H1 (cell line): ENCODE results near the gene TMEM198. TPM values are rescaled to one million over a fixed set of nuclear protein-coding genes. Genes with fewer than 3 reads are reported as not detected.

Experiments used
- CTCF ChIA-PET: fragments of 300-600 bp; sonication (Branson Sonifier 250); formaldehyde crosslinking; loops from one replicate; lab custom pipeline; 2021; ENCODE audit not compliant: partially characterized antibody; lab: Charles Lee
- POLR2A ChIA-PET: fragments of 300-600 bp; sonication (Branson Sonifier 250); formaldehyde crosslinking; loops from one replicate; lab custom pipeline; 2021; ENCODE audit warnings: inconsistent platforms; ENCODE audit not compliant: partially characterized antibody; lab: Charles Lee
- DNase-seq, 2 experiments: peaks; one replicate each; pipeline versions ENCODE4 v3.0.0 to v3.0.0-alpha.2; 2010 to 2022; ENCODE audit warnings: low spot score in 2 of 2, low read depth in 1 of 2, mixed read lengths in 1 of 2
- FAIRE-seq: peaks from 2 replicates; lab custom pipeline; 2011; peaks lifted over from hg19 to GRCh38; lab: Jason Lieb, UNC
- H2AFZ ChIP-seq: 2 replicates; pipeline ENCODE4 v1.8.1; 2012; ENCODE audit warnings: low read length, inconsistent platforms
- H2AK5ac ChIP-seq: 2 replicates; pipeline ENCODE4 v1.6.1; 2013; ENCODE audit warnings: low read depth, low read length
- H2BK120ac ChIP-seq: replicated peaks from 2 replicates; pipeline ENCODE3; 2013; ENCODE audit warnings: low read depth, low read length, inconsistent platforms
- H2BK12ac ChIP-seq: 2 replicates; pipeline ENCODE4 v1.6.1; 2013; ENCODE audit warnings: low read depth, low read length
- H2BK15ac ChIP-seq: 2 replicates; pipeline ENCODE4 v1.6.1; 2013; ENCODE audit warnings: low read length
- H2BK20ac ChIP-seq: 2 replicates; pipeline ENCODE4 v1.6.1; 2013; ENCODE audit warnings: low read length
- H2BK5ac ChIP-seq: 2 replicates; pipeline ENCODE4 v1.6.1; 2013; ENCODE audit warnings: low read depth, low read length
- H3K14ac ChIP-seq: 2 replicates; pipeline ENCODE4 v1.6.1; 2013; ENCODE audit warnings: inconsistent platforms; ENCODE audit not compliant: insufficient read length
- H3K18ac ChIP-seq: 2 replicates; pipeline ENCODE4 v1.6.1; 2013; ENCODE audit warnings: low read length; ENCODE audit errors: extremely low read depth
- H3K23ac ChIP-seq: 2 replicates; pipeline ENCODE4 v1.6.1; 2013; ENCODE audit warnings: inconsistent platforms; ENCODE audit not compliant: insufficient read length
- H3K23me2 ChIP-seq: 2 replicates; pipeline ENCODE4 v1.6.1; 2013; ENCODE audit warnings: low read depth, low read length
- H3K27ac ChIP-seq: 2 replicates; pipeline ENCODE4 v1.6.1; 2011; ENCODE audit warnings: low read depth, low read length, inconsistent platforms
- H3K27me3 ChIP-seq, 4 experiments: replicated peaks in 1 of 4; 1 replicate in 1 of 4; 2 replicates in 3 of 4; pipeline versions ENCODE4 v1.6.1 to v1.8.1; 2011 to 2013; ENCODE audit warnings: low read length in 3 of 4, mild to moderate bottlenecking in 3 of 4, inconsistent platforms in 2 of 4, mixed read lengths in 2 of 4, moderate library complexity in 1 of 4; ENCODE audit not compliant: control insufficient read depth in 3 of 4, insufficient read depth in 3 of 4; ENCODE audit errors: extremely low read depth in 1 of 4
- H3K36me3 ChIP-seq, 4 experiments: 2 replicates each; pipeline versions ENCODE4 v1.6.1 to v1.8.1; 2011 to 2013; ENCODE audit warnings: mild to moderate bottlenecking in 4 of 4, low read length in 3 of 4, moderate library complexity in 2 of 4, control low read depth in 1 of 4, inconsistent platforms in 1 of 4; ENCODE audit not compliant: insufficient read depth in 4 of 4, control insufficient read depth in 2 of 4
- H3K4ac ChIP-seq: replicated peaks from 2 replicates; pipeline ENCODE3; 2013; ENCODE audit warnings: low read length, low read depth, mixed read lengths, inconsistent platforms; ENCODE audit not compliant: insufficient read length
- H3K4me1 ChIP-seq, 4 experiments: replicated peaks in 1 of 4; 1 replicate in 1 of 4; 2 replicates in 3 of 4; pipeline versions ENCODE4 v1.6.1 to v1.8.1; 2011 to 2013; ENCODE audit warnings: low read length in 3 of 4, inconsistent platforms in 2 of 4, mixed read lengths in 1 of 4; ENCODE audit not compliant: insufficient read depth in 4 of 4, control insufficient read depth in 3 of 4
- H3K4me2 ChIP-seq, 2 experiments: 2 replicates each; pipeline versions ENCODE4 v1.6.1 to v1.8.1; 2011 to 2013; ENCODE audit warnings: low read depth in 2 of 2, low read length in 2 of 2, control low read depth in 1 of 2, inconsistent platforms in 1 of 2, mild to moderate bottlenecking in 1 of 2; ENCODE audit not compliant: insufficient read depth in 1 of 2
- H3K4me3 ChIP-seq, 4 experiments: fragments of 200-600, 300-600 bp in 1 of 4; sonication (generic), shearing (Covaris generic), sonication (Bioruptor Twin) in 1 of 4; 2 replicates each; pipeline versions ENCODE4 v1.5.1 to v1.8.1; 2011 to 2016; ENCODE audit warnings: low read length in 4 of 4, low read depth in 3 of 4, control low read depth in 2 of 4, inconsistent platforms in 2 of 4, mild to moderate bottlenecking in 2 of 4, mixed read lengths in 1 of 4, moderate library complexity in 1 of 4; ENCODE audit not compliant: insufficient read depth in 2 of 4; ENCODE audit errors: extremely low read depth in 1 of 4
- H3K56ac ChIP-seq: replicated peaks from 2 replicates; pipeline ENCODE3; 2013; ENCODE audit warnings: low read depth, mild to moderate bottlenecking, mixed read lengths, low read length, inconsistent platforms; ENCODE audit not compliant: insufficient read length
- H3K79me1 ChIP-seq: 2 replicates; pipeline ENCODE4 v1.6.1; 2013; ENCODE audit warnings: low read depth, low read length, control low read depth
- H3K79me2 ChIP-seq, 2 experiments: 2 replicates each; pipeline versions ENCODE4 v1.6.1 to v1.8.1; 2012 to 2013; ENCODE audit warnings: low read length in 2 of 2, mild to moderate bottlenecking in 2 of 2, inconsistent platforms in 1 of 2; ENCODE audit not compliant: insufficient read depth in 2 of 2, control insufficient read depth in 1 of 2
- H3K9ac ChIP-seq, 4 experiments: replicated peaks in 1 of 4; 1 replicate in 1 of 4; 2 replicates in 3 of 4; pipeline versions ENCODE4 v1.6.1 to v1.8.1; 2011 to 2013; ENCODE audit warnings: low read depth in 3 of 4, low read length in 3 of 4, control low read depth in 2 of 4, mild to moderate bottlenecking in 2 of 4, moderate library complexity in 2 of 4, inconsistent platforms in 1 of 4; ENCODE audit errors: extremely low read depth in 1 of 4
- H3K9me3 ChIP-seq, 2 experiments: 2 replicates each; pipeline versions ENCODE4 v1.6.1 to v1.8.1; 2012 to 2013; ENCODE audit warnings: mild to moderate bottlenecking in 2 of 2, moderate library complexity in 2 of 2, control low read depth in 1 of 2, inconsistent platforms in 1 of 2, low read depth in 1 of 2, low read length in 1 of 2, mixed read lengths in 1 of 2; ENCODE audit not compliant: insufficient read depth in 2 of 2
- H4K20me1 ChIP-seq, 2 experiments: replicated peaks in 1 of 2; 2 replicates each; pipeline versions ENCODE3 to v1.8.1; 2011 to 2013; ENCODE audit warnings: inconsistent platforms in 2 of 2, low read length in 2 of 2, mild to moderate bottlenecking in 1 of 2; ENCODE audit not compliant: insufficient read depth in 2 of 2, control insufficient read depth in 1 of 2
- H4K5ac ChIP-seq: 2 replicates; pipeline ENCODE4 v1.6.1; 2013; ENCODE audit warnings: low read length, low read depth, mixed read lengths, inconsistent platforms; ENCODE audit not compliant: insufficient read length
- H4K8ac ChIP-seq: 2 replicates; pipeline ENCODE4 v1.8.0; 2013; ENCODE audit warnings: mild to moderate bottlenecking, moderate library complexity, low read length, inconsistent platforms; ENCODE audit not compliant: insufficient read depth; ENCODE audit errors: extremely low read depth
- H4K91ac ChIP-seq: replicated peaks from 2 replicates; pipeline ENCODE3; 2013; ENCODE audit warnings: low read length, mixed read lengths, inconsistent platforms; ENCODE audit not compliant: insufficient read length
- NRF1 ChIP-seq: IDR thresholded peaks from 2 replicates; pipeline ENCODE4 v1.6.1; 2011; ENCODE audit warnings: mild to moderate bottlenecking, low read depth, low read length, improper control_type of control experiment
- SUZ12 ChIP-seq: fragments of 200-600 bp; sonication (generic); IDR thresholded peaks from 2 replicates; pipeline ENCODE4 v1.6.1; 2012; ENCODE audit warnings: mild to moderate bottlenecking, inconsistent platforms, low read length, moderate library complexity, mixed read lengths
- WGBS, 2 experiments: shearing (Covaris generic) in 1 of 2; methylation state at CpG; one replicate each; pipeline versions ENCODE4 v1.1.6 to v1.1.7; 2013 to 2015; ENCODE audit warnings: low lambda C conversion rate in 2 of 2, mixed read lengths in 2 of 2, inconsistent platforms in 1 of 2, low coverage in 1 of 2, missing lambda C conversion rate in 1 of 2; ENCODE audit not compliant: insufficient replicate concordance in 2 of 2, insufficient coverage in 1 of 2, insufficient read length in 1 of 2; ENCODE audit errors: extremely low coverage in 1 of 2, missing lambda C conversion rate in 1 of 2; 5-methylcytosine and 5-hydroxymethylcytosine counted together
- polyA plus RNA-seq, 7 experiments: library from polyadenylated mRNA; depleted of rRNA in 3 of 7; stranded (reverse) in 5 of 7; unstranded in 2 of 7; fragments of >200 nt in 5 of 7; fragments of 200-250 nt in 2 of 7; gene quantifications; 1 replicate in 5 of 7; 2 replicates in 1 of 7; 4 replicates in 1 of 7; pipeline versions ENCODE4 v1.2.1 to v1.2.3, GENCODE V29; 2011 to 2013; ENCODE audit warnings: missing spikeins in 2 of 7, mixed read lengths in 2 of 7
- total RNA-seq: library from RNA; stranded (reverse); fragmentation: NEBNext Ultra II Directional; extraction: Animal tissue kit (Norgen Biotek cat#: 25700); gene quantifications from 2 replicates; pipeline ENCODE4 v1.2.1, GENCODE V29; 2021

Gene TMEM198
- total and polyA plus RNA-seq, 2 of the 8 experiments (the other 6 are each of a cell fraction or from before 2014, with no cell fraction given) = 10.2 to 10.4 TPM

DNA sequence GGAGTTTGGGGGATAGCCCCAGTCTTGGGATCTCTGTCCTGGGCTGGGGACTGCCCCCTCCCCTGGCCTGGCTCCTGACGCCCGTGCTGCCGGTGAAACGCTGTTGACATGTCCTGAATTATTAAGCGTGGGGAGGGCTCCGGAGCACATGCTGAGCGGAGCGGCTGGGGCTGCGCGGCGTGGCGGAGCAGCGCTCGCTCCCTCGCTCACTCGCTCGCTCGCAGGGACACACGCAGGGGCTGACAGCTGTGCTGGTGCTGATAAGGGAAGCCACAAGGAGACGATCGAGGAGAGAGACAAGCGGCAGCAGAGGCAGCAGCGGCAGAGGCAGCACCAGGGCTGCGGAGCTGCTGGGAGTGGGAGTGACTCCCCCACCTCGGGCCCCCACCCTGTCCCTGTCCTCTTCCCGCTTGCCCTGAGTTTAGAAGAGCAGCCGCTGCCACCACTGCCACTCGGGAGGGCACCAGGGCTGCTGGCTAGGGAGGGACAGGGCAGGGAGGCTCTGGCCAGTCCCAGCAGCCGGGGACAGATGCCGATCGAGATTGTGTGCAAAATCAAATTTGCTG, 29.5 kb upstream of the TMEM198 start, which contains the start of gene ASIC4:
Gene ASIC4, plus strand, starts transcription at position 287 of the 566 bp plus-strand sequence. Its CDS starts 243 bp downstream, at position 530.
- Histone ChIP-seq H2AK5ac (no peak within 1 kb of the TSS), H3K18ac (peak within 1 kb of the TSS; percentile 19), H2BK12ac (peak within 1 kb of the TSS; percentile 75; the same call in 1 of the 2 replicates), H3K4me1 (peaks cover 4 to 44% (median 39%) of the 10 kb centered on the region in 4 experiments), H2BK20ac (no peak within 1 kb of the TSS)
- no peak for DNase-seq
- TF ChIP-seq SUZ12 (peak; percentile 35; the same call in 1 of the 2 replicates), NRF1 (no peak)
- TF ChIP-seq, all 59 proteins: peak for 1
- peak within 1 kb of the TSS in 3 of 4 experiments; percentile 7 to 22 (median 15); a peak in 2 of 8 replicates for H3K4me3 ChIP-seq
- H2AFZ ChIP-seq = no peak within 1 kb of the TSS
- peaks cover 9% of the 10 kb centered on the region for H3K23me2 ChIP-seq
- H2BK120ac ChIP-seq = no peak within 1 kb of the TSS
- no peaks in the 10 kb centered on the region for H3K9me3 ChIP-seq
- H3K27me3 ChIP-seq = peaks cover 2 to 53% (median 46%) of the 10 kb centered on the region in 4 experiments
- H3K79me1 ChIP-seq = no peaks in the 10 kb centered on the region
- H3K4me2 ChIP-seq = peak within 1 kb of the TSS; percentile 40 to 58; a peak in 3 of 4 replicates
- H2BK5ac ChIP-seq = no peak within 1 kb of the TSS
- H3K9ac ChIP-seq = no peak within 1 kb of the TSS
- no peak within 1 kb of the TSS; the same call in 1 of the 2 replicates for H4K8ac ChIP-seq
- POLR2A ChIA-PET = interaction anchor here (11.0 kb wide), 1 partner anchor 23 kb away, joined by 216 read pairs; the partner anchor contains the start of gene GMPPA
- H3K79me2 ChIP-seq = no peaks in the 10 kb centered on the region
- no peak within 1 kb of the TSS for H3K56ac ChIP-seq
- 31% methylated on average over 30 of the region's 31 CpGs; no CpG with 5 or more reads in 1 of the 2 experiments for WGBS, 2 experiments
- H3K23ac ChIP-seq = no peak within 1 kb of the TSS
- no peak within 1 kb of the TSS for H3K14ac ChIP-seq
- FAIRE-seq = no peak
- no peaks in the 10 kb centered on the region for H3K36me3 ChIP-seq
- H2BK15ac ChIP-seq = peak within 1 kb of the TSS; percentile 81
- H4K5ac ChIP-seq = no peak within 1 kb of the TSS
- H3K4ac ChIP-seq = no peak within 1 kb of the TSS
- no peak within 1 kb of the TSS for H4K91ac ChIP-seq
- CTCF ChIA-PET = interaction anchor here (0.8 to 113.1 kb wide), 11 partner anchors 8 to 191 kb away, joined by 3 to 7248 read pairs (median 3); partner anchors contain the start of genes CHPF, DES, GMPPA and SPEG
- peaks cover 2 to 5% of the 10 kb centered on the region in 2 experiments for H4K20me1 ChIP-seq
- no peak within 1 kb of the TSS for H3K27ac ChIP-seq
